ENCODE results near the gene PRX. TPM values are rescaled to one million over a fixed set of nuclear protein-coding genes. Genes with fewer than 3 reads are reported as not detected.

The PRX gene
- total RNA-seq, 1 experiment from 2014 or later: 3.4 TPM

DNA sequence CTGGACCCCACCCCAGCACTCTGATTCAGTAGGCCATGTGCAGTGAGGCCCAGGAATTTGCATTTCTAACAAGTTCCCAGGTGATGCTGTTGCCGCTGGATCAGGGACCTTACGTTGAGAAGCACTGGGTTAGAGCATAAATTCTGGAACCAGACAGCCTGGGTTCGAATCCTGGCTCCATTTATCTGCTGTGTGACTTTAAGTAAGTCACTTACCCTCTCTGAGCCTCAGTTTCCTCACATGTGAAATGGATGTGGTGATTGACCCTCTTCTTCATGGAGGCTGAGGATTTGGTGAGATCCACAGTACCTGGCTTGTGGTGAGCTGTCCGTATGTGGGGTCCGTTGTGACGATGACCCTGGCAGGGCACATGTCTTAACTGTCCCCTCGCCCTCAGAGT lies 39.1 kb downstream of the PRX start:
- DNase-seq (ENCODE audit: low read depth, low spot score) (no peak), ATAC-seq (no peak)
- ChIA-PET POLR2A (no interaction called here), CTCF (interaction anchor here (0.7 kb wide), 1 partner anchor 58 kb away, joined by 3 read pairs; no protein-coding TSS in a partner anchor)
- TF ChIP-seq SIN3A (IDR thresholded peaks at IDR 0.05; ENCODE audit: borderline replicate concordance, insufficient read depth, low read depth, low read length) (no peak), REST (IDR thresholded peaks at IDR 0.05; ENCODE audit: insufficient read depth in 1 of 2, low read depth in 2 of 2, low read length in 1 of 2) (no peak), CTCF (IDR thresholded peaks at IDR 0.05) (no peak), POLR2AphosphoS5 (IDR thresholded peaks at IDR 0.05; ENCODE audit: low read depth, low read length) (no peak), TCF7L2 (IDR thresholded peaks at IDR 0.05; ENCODE audit: low read depth, low read length) (no peak)
- no peak overlapping the region for H3K4me3 ChIP-seq (ENCODE audit: low read depth in 2 of 2, low read length in 2 of 2)
- in situ Hi-C loops (cut with HindIII; ENCODE audit: low pct_unique_long_range_greater_than_20kb, low sequenced_read_pairs) (no loop called here), intact Hi-C loops (cut with micrococcal nuclease; ENCODE audit: unreplicated experiment) (no loop called here)
- H3K4me1 ChIP-seq (ENCODE audit: control insufficient read depth, insufficient read depth, low read length): no peaks in the 10 kb centered on the region
- no peaks in the 10 kb centered on the region for H3K36me3 ChIP-seq (ENCODE audit: control insufficient read depth, insufficient read depth, low read length)
- no peak overlapping the region for H3K27ac ChIP-seq (ENCODE audit: low read length)
- no peaks in the 10 kb centered on the region for H3K27me3 ChIP-seq (ENCODE audit: control insufficient read depth, insufficient read depth, low read length)
- H3K9me3 ChIP-seq (ENCODE audit: control insufficient read depth, insufficient read depth, low read depth, low read length): no peaks in the 10 kb centered on the region
- no TSS peak for BruUV-seq (replicated peaks)

- no TSS peak for BruUV-seq (replicated peaks)
- CTCF ChIA-PET: no interaction called here
- Histone ChIP-seq H3K27me3 (ENCODE audit: control insufficient read depth, insufficient read depth, low read length) (no peaks in the 10 kb centered on the region), H3K9me3 (ENCODE audit: control insufficient read depth, insufficient read depth, low read depth, low read length) (no peaks in the 10 kb centered on the region), H3K27ac (ENCODE audit: low read length) (no peak overlapping the region), H3K36me3 (ENCODE audit: control insufficient read depth, insufficient read depth, low read length) (no peaks in the 10 kb centered on the region), H3K4me1 (ENCODE audit: control insufficient read depth, insufficient read depth, low read length) (no peaks in the 10 kb centered on the region), H3K4me3 (ENCODE audit: low read depth in 2 of 2, low read length in 2 of 2) (no peak overlapping the region)
- DNase-seq (ENCODE audit: low read depth, low spot score): no peak
- POLR2A ChIA-PET: no interaction called here
- in situ Hi-C loops (cut with HindIII; ENCODE audit: low pct_unique_long_range_greater_than_20kb, low sequenced_read_pairs) (no loop called here), intact Hi-C loops (cut with micrococcal nuclease; ENCODE audit: unreplicated experiment) (no loop called here)
- TF ChIP-seq POLR2AphosphoS5 (IDR thresholded peaks at IDR 0.05; ENCODE audit: low read depth, low read length): no peak
- no peak for TF ChIP-seq SIN3A (IDR thresholded peaks at IDR 0.05; ENCODE audit: borderline replicate concordance, insufficient read depth, low read depth, low read length)
- TF ChIP-seq TCF7L2 (IDR thresholded peaks at IDR 0.05; ENCODE audit: low read depth, low read length): no peak
- TF ChIP-seq CTCF (IDR thresholded peaks at IDR 0.05): no peak
- no peak for TF ChIP-seq REST (IDR thresholded peaks at IDR 0.05; ENCODE audit: insufficient read depth in 1 of 2, low read depth in 2 of 2, low read length in 1 of 2)
- ATAC-seq: no peak
Observed at GRCh38 chr19:40371802-40372122, 41.4 kb downstream of the PRX start.

All from Panc1 (cell line).